ENCODE measurements around the gene UBAP1L. TPM values are rescaled to one million over a fixed set of nuclear protein-coding genes. Genes with fewer than 3 reads are reported as not detected.
"Not testable (repeated sequence)": the region's sequence is repeated elsewhere in the genome, so short reads cannot be mapped to it uniquely, and the experiment has no call there.

UBAP1L gene
- total RNA-seq, 1 donor from 2014 or later = 5.2 TPM

DNA sequence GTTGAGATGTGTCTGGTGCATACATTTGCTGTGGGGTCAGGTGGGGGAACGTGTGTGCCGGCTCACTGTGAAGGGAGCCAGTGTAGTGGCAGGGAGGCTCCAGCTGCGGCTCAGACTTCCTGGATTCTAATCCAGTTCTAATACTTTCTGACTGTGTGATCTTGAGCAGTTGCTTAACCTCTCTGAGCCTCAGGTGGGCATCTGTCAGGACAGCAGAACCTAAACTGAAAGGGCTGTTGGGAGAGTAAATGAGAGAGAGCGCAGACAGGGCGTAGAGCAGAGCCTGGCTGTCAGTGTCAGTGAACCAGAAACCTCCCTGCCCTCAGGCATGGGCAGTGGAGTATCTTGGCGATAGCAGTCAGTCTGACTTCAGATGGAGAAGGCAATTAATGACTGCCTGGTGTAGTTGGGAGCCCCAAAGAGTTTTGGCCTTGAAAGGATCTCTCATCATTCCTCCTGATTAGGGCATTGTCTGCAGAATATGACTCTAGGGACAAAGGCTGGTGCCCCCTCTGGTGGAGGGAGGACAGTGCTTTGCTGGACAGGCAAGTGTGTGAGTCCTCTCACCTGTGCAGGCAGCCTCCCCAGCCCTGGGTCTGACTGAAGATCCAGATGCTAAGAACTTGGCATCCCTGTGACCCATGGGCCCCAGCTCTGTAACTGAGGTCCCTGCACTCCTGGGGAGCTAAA, 28.9 kb downstream of the UBAP1L start:
- intact Hi-C loops (cut with micrococcal nuclease) = no loop called here

DNA sequence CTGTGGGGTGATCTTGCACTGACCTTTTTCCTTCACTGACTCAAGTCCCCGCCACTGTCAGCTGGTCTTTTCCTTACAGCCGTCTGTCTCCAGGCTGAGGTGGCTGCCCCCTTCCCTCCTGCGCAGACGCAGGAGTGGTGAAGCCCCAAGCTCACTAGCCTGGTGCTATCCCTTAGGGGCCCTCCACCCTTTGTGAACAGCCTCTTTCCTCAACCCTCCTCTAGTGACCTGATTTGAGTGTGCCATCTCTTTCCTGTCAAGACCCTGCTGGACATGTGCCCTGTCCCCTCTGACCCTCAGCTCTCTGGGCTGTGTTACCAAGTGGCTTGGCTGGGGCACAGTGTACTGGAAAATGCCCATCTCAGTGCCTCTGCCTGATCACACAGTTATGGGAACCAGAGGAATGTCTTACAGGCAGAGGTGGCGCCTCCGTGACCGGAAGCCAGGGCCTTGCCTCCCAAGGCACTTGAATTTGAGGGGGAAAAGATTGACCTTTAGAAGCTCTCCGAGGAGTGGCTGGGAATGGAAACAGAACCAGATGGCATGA, 29.7 kb downstream of the UBAP1L start:
- intact Hi-C loops (cut with micrococcal nuclease) = no loop called here

- intact Hi-C loops (cut with micrococcal nuclease) = no loop called here
Measured at GRCh38 chr15:65084500-65085206, 30.3 kb downstream of the UBAP1L start.

DNA sequence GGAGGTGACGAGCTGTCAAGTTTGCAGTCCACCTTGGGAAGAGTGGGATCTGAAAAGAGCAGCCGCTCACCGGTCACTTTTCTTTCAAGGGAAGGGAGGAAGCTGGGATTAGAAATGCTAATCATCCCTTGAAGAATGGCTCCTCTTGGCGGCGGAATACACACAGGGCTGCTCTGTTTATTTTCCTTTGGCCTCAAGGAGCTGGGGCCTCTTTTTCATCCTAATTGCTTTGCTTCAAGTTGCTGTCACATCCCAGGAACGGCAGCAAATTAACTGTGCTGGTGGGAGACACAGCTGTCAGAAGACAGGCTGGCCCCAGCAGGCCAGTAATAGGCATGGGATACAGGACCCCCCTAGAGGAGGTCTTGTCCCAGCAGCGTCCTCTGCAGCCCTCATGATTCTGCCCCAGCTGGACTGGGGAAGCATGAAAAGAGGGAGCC, 31.7 kb downstream of the UBAP1L start:
- intact Hi-C loops (cut with micrococcal nuclease) = no loop called here

GRCh38 chr15:65082303-65082953, 32.6 kb downstream of the UBAP1L start:
- intact Hi-C loops (cut with micrococcal nuclease) = no loop called here

GRCh38 chr15:65081758-65082157, 33.2 kb downstream of the UBAP1L start:
- intact Hi-C loops (cut with micrococcal nuclease) = no loop called here

DNA sequence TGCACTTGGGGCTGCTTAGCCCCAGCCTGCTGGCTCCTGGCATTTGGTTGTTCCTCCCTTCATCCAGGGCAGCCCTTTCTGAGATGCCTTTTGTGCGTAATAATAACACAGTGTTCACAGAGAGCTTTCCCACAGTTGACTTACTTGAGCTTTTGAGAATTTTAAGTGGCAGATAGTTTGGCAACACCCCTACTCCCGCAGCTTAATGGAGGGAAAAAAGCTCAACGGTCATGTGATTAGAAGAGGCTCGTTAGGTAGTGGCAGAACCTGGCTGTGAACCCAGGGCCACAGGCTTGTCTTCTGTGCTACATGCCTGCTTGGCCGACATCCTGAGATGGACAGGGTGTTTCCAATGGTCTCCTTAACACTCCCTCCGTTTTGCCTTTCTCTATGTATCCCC, 33.7 kb downstream of the UBAP1L start:
- intact Hi-C loops (cut with micrococcal nuclease) = no loop called here

DNA sequence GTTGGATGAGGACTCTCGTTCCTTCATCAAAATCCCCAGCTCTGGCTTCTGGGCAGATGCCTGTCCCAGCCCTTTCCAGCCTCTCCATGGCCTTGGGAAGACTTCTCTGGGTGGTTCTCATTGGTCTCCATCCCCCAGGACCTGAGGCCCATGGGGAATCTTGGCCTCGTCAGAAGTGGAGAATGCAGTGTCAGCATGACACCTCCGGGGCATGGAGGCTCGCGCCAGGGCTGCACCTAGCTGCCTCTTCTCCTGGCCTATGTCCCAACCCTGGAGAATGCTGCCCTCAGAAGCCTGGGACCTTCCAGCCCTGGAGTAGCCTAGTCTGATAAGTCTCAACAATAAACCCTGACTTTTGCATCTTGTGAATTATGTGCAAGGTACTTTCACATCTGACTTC, 35.4 kb downstream of the UBAP1L start:
- intact Hi-C loops (cut with micrococcal nuclease) = no loop called here

GRCh38 chr15:65077981-65078352, 37.0 kb downstream of the UBAP1L start:
- intact Hi-C loops (cut with micrococcal nuclease) = loop anchor here (1.0 kb wide), 3 partner anchors 45 to 347 kb away; partner anchors contain the start of gene MTFMT

- intact Hi-C loops (cut with micrococcal nuclease) = no loop called here
Measured at GRCh38 chr15:65077291-65077980, 37.6 kb downstream of the UBAP1L start.

GRCh38 chr15:65076486-65077290, 38.3 kb downstream of the UBAP1L start, which contains the start of gene KBTBD13:
TSS of gene KBTBD13 (plus strand) at chr15:65076746. CDS start at chr15:65076816, 70 bp downstream.
- intact Hi-C loops (cut with micrococcal nuclease) = no loop called here

DNA sequence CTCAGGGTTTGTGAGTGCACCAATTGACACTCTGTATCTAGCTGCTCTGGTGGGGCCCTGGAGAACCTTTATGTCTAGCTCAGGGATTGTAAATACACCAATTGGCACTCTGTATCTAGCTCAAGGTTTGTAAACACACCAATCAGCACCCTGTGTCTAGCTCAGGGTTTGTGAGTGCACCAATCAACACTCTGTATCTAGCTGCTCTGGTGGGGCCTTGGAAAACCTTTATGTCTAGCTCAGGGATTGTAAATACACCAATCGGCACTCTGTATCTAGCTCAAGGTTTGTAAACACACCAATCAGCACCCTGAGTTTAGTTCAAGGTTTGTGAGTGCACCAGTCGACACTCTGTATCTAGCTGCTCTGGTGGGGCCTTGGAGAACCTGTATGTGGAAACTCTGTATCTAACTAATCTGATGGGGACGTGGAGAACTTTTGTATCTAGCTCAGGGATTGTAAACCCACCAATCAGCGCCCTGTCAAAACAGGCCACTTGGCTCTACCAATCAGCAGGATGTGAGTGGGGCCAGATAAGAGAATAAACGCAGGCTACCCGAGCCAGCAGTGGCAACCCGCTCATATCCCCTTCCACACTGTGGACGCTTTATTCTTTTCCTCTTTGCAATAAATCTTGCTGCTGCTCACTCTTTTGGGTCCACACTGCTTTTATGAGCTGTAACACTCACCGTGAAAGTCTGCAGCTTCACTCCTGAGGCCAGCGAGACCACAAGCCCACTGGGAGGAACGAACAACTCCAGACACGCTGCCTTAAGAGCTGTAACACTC, 39.2 kb downstream of the UBAP1L start:
- intact Hi-C loops (cut with micrococcal nuclease) = not testable (repeated sequence)

DNA sequence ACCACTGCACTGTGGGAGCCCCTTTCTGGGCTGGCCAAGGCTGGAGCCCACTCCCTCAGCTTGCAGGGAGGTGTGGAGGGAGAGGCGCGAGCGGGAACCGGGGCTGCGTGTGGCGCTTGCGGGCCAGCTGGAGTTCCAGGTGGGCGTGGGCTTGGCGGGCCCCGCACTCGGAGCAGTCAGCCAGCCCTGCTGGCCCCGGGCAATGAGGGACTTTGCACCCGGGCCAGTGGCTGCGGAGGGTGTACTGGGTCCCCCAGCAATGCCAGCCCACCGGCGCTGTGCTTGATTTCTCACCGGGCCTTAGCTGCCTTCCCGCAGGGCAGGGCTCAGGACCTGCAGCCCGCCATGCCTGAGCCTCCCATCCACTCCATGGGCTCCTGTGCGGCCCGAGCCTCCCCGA, 40.1 kb downstream of the UBAP1L start:
- intact Hi-C loops (cut with micrococcal nuclease) = not testable (repeated sequence)

DNA sequence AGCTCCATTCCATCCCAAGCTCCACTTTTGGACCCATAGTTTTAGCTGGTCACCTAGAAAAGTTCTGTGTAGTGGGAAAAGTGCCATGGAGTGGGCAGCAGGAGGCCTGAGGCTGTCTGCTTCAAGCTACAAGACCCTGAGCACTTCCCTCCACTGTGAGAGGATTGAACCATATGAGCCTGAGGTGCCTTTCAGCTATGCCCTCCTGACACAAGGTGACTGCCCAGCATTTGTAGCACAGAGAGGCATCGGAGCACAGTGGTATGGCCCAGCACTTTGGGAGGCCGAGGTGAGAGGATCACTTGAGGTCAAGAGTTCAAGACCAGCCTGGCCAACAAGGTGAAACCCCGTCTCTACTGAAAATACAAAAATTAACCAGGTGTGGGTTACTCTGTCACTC, 42.4 kb downstream of the UBAP1L start:
- intact Hi-C loops (cut with micrococcal nuclease) = no loop called here

DNA sequence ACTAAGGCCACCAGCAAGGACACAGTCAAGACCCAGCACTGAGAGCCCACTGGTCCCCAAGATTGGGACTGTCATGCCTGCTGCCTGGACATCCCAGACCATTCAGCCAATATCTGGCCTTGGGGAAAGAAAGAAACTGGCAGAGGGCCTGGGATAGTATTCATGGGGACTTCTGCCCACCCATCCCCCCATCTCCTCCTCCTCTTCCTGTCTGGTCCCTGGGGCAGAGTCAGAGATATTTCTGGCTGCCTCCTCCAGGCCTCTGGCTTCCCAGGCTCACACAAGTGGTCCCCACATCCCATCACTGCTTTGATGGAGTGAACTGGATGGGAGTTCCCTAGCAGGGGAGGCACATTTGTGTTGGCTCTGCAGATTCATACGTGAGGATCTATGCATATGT, 43.0 kb downstream of the UBAP1L start:
- intact Hi-C loops (cut with micrococcal nuclease) = no loop called here

GRCh38 chr15:65071381-65071811, 43.6 kb downstream of the UBAP1L start:
- intact Hi-C loops (cut with micrococcal nuclease) = no loop called here

DNA sequence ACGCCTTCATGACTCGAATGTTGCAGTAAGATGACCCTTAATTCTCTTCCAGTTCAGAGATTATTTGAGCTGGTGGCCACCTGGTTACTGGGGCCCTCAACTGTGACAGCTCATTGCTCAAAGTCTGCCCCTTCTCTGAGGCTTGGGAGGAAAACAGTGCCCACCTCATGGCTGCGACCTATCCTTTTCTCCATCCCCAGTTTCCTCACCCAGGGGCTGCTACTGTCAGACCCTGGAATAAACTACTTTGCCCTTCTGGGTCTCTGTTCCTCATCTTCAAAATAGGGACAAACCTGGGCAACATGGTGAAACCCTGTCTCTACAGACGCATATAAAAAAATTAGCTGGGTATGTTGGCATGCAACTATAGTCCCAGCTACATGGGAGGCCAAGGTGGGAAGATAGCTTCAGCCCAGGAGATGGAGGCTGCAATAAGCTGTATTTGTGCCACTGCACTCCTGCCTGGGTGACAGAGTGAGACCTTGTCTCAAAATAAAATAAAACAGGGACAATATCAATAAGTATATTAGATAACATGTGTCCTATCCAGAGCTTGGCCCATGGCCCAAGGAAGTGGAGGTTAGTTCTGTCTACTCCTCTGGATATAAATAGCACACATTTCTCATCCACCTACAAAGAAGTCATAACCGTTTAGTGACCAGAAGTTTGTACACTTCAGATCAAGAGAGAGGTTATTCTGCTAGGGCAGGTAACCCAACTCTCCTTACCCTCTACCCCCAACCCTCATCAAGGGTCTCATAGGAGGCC, 45.0 kb downstream of the UBAP1L start:
- intact Hi-C loops (cut with micrococcal nuclease) = no loop called here

- intact Hi-C loops (cut with micrococcal nuclease) = no loop called here
Measured at GRCh38 chr15:65069179-65069578, 45.8 kb downstream of the UBAP1L start.

- intact Hi-C loops (cut with micrococcal nuclease) = no loop called here
Measured at GRCh38 chr15:65068403-65068788, 46.6 kb downstream of the UBAP1L start.

All from T-helper 1 cell treated with Interleukin-12 subunit alpha and Interleukin-12 subunit beta and Interleukin-4 antibody, amounts not matched to agents 30 ng/mL and 1 ng/mL, for 36 hours (primary cell).